ENCODE measurements around the gene GDF2.

DNA sequence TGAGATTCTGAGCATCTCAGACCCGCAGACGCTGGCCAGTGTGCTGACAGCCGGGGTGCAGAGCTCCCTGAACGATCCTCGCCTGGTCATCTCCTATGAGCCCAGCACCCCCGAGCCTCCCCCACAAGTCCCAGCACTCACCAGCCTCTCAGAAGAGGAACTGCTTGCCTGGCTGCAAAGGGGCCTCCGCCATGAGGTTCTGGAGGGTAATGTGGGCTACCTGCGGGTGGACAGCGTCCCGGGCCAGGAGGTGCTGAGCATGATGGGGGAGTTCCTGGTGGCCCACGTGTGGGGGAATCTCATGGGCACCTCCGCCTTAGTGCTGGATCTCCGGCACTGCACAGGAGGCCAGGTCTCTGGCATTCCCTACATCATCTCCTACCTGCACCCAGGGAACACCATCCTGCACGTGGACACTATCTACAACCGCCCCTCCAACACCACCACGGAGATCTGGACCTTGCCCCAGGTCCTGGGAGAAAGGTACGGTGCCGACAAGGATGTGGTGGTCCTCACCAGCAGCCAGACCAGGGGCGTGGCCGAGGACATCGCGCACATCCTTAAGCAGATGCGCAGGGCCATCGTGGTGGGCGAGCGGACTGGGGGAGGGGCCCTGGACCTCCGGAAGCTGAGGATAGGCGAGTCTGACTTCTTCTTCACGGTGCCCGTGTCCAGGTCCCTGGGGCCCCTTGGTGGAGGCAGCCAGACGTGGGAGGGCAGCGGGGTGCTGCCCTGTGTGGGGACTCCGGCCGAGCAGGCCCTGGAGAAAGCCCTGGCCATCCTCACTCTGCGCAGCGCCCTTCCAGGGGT is 26.6 kb downstream of the GDF2 start:
- TF ChIP-seq RFX5 (IDR thresholded peaks at IDR 0.05; ENCODE audit: low read depth, low read length) = no peak
- TF ChIP-seq, protein P1, sequence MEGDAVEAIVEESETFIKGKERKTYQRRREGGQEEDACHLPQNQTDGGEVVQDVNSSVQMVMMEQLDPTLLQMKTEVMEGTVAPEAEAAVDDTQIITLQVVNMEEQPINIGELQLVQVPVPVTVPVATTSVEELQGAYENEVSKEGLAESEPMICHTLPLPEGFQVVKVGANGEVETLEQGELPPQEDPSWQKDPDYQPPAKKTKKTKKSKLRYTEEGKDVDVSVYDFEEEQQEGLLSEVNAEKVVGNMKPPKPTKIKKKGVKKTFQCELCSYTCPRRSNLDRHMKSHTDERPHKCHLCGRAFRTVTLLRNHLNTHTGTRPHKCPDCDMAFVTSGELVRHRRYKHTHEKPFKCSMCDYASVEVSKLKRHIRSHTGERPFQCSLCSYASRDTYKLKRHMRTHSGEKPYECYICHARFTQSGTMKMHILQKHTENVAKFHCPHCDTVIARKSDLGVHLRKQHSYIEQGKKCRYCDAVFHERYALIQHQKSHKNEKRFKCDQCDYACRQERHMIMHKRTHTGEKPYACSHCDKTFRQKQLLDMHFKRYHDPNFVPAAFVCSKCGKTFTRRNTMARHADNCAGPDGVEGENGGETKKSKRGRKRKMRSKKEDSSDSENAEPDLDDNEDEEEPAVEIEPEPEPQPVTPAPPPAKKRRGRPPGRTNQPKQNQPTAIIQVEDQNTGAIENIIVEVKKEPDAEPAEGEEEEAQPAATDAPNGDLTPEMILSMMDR (conservative IDR thresholded peaks at IDR 0.05; ENCODE audit: low read depth, low read length) = no peak
- TF ChIP-seq, protein P2, sequence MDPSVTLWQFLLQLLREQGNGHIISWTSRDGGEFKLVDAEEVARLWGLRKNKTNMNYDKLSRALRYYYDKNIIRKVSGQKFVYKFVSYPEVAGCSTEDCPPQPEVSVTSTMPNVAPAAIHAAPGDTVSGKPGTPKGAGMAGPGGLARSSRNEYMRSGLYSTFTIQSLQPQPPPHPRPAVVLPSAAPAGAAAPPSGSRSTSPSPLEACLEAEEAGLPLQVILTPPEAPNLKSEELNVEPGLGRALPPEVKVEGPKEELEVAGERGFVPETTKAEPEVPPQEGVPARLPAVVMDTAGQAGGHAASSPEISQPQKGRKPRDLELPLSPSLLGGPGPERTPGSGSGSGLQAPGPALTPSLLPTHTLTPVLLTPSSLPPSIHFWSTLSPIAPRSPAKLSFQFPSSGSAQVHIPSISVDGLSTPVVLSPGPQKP (IDR thresholded peaks at IDR 0.05; ENCODE audit: borderline replicate concordance, low read depth, low read length) = no peak
